Inflammatory macrophage treated with lipopolysaccharide for 1 hour (primary cell): ENCODE measurements around the gene SERTAD1.
"Not testable (repeated sequence)": the region's sequence is repeated elsewhere in the genome, so short reads cannot be mapped to it uniquely, and the experiment has no call there.

Experiments
- DNase-seq, 2 donors: peaks; one replicate each; pipeline ENCODE4 v3.0.0-alpha.2; 2020 to 2022

Gene SERTAD1

GRCh38 chr19:40421993-40422747, 3.6 kb downstream of the SERTAD1 start:
- no peak for DNase-seq

- DNase-seq, result peak; percentile 74 to 75
These were observed 4.7 kb downstream of the SERTAD1 start for GRCh38 chr19:40420766-40421765.

- DNase-seq, result no peak
These were observed 5.4 kb downstream of the SERTAD1 start for GRCh38 chr19:40420451-40420765.

DNA sequence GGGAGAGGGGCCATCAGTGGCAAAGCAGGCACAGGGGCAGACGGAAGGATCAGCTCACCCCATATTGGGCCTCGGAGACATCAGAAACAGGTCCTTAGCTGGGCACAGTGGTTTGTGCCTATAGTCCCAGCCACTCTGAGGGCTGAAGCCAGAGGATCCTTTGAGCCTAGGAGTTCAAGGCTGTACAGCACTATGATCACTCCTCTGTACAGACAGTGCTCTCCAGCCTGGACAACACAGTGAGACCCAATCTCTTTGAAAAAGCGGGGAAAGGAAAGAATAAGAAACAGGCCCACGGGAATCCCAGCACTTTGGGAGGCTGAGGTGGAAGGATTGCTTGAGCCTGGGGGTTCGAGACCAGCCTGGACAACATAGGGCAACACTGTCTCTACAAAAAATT, 6.0 kb downstream of the SERTAD1 start:
- DNase-seq, result no peak

DNA sequence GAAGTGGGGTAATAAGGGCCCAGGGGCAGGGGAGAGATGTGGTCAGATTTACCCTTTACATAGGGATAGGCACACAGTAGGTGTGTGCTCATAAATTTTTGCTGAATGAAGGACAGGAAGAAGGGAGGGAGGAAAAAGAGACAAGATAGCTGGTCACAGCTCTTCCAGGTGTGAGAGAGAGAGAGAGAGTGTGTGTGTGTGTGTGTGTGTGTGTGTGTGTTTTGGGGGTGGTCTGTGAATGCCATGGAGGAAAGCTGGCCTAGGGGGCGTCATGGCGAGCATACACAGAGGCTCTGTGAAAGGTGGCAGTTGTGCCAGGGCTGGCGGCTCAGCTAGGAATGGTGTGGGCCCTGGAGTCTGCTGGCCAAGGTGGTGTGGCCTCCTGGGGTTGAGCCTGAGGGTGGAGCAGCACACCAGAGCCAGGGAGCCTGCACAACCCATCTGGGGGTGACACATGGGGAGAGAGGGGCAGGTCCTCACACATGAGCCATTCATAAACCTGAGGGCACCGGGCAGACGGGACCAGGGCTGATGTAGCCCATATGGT, 6.7 kb downstream of the SERTAD1 start:
- DNase-seq, result no peak

- DNase-seq, result no peak
These were observed 7.8 kb downstream of the SERTAD1 start for GRCh38 chr19:40418040-40418439.

GRCh38 chr19:40417643-40417981, 8.2 kb downstream of the SERTAD1 start:
- no peak for DNase-seq

GRCh38 chr19:40416918-40417642, 8.7 kb downstream of the SERTAD1 start:
- DNase-seq, result peak in 1 of 2 donors; percentile 31

- no peak for DNase-seq
These were observed 10.0 kb downstream of the SERTAD1 start for GRCh38 chr19:40415768-40416167.

GRCh38 chr19:40414542-40415535, 11.0 kb downstream of the SERTAD1 start:
- no peak for DNase-seq

DNA sequence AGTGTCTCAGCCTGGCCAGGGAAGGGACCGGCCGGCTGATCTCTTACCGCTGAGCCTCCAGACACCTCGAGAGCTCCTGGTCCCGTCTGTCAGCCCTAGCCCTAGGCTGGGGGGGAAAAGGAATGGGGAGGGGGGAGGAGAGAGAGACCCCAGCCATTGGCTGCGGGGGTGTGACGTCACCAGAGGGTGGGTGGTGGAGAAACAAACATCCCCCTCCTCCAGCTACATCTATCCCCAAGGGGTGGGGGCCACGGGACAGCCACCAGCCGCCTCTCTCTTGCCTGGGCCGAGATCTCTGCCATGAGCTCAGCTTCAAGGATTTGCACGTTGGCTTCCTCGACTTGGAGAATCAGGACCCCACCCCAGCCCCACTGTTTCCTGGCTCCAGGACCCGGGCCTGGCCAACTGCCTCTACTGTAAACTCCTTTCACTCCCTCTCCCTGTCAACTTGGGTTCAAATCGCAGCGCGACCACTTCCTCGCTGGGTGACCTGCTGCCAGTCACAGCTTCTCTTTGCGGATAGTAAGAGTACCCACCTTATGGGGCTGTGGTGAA, 12.4 kb downstream of the SERTAD1 start, which contains the start of gene PRX:
Gene PRX (minus strand): TSS at position 88 of the 555 bp plus-strand sequence. CDS start 5,446 bp downstream, outside the sequence.
- no peak for DNase-seq

DNA sequence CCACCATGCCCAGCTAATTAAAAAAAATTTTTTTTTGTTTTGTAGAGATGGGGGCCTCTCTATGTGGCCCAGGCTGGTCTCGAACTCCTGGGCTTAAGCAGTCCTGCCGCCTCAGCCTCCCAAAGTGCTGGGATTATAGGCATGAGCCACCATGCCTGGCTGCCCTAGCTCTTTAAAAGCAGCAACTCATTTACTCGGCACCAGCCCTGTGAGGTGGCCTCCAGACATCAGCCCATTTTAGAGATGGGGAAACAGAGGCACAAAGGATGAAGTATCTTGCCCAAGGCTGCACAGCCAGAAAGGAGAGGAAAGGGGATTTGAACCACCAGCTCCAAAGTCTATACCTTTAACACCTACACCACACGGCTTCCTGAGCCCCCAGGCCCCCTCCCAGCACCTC, 12.9 kb downstream of the SERTAD1 start:
- no peak for DNase-seq

DNA sequence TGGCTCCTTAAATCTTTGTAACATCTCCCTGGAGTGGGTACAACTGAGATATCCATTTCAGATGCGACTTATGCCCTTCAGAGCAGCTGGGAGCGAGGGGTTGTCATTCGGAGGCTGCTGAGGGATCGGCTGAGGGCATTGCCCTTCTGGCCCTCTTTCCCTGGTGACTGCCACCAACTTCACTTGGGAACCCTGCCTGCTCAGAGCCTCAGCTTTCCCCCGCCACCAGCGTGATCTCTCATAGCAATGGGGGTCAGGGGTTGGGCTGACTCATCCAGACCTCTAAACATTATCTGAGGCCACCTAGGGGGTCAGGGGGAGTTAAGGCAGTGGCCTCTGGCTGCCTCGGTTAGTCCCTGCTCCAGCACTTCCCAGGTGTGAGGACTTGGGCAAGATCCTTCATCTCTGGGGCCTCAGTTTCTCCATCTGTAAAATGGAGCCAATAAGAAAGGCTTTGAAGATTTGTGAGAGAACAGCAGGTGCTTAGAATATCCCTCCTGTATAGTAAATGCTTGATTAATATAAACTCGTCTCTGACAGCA, 13.8 kb downstream of the SERTAD1 start:
- no peak for DNase-seq

- no peak for DNase-seq
These were observed 14.5 kb downstream of the SERTAD1 start for GRCh38 chr19:40411125-40411842.

GRCh38 chr19:40410030-40410389, 15.8 kb downstream of the SERTAD1 start:
- no peak for DNase-seq

DNA sequence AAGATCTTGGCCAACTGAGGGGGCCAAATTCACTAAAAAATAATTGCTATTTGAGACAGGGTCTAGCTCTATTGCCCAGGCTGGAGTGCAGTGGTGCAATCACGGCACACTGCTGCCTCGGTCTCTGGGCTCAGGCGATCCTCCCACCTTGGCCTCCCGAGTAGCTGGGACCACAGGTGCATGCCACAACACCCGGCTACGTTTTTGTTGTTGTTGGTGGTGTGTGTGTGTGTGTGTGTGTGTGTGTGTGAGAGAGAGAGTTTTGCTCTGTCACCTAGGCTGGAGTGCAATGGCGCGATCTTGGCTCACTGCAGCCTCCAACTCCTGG, 17.2 kb downstream of the SERTAD1 start:
- not testable (repeated sequence) for DNase-seq

DNA sequence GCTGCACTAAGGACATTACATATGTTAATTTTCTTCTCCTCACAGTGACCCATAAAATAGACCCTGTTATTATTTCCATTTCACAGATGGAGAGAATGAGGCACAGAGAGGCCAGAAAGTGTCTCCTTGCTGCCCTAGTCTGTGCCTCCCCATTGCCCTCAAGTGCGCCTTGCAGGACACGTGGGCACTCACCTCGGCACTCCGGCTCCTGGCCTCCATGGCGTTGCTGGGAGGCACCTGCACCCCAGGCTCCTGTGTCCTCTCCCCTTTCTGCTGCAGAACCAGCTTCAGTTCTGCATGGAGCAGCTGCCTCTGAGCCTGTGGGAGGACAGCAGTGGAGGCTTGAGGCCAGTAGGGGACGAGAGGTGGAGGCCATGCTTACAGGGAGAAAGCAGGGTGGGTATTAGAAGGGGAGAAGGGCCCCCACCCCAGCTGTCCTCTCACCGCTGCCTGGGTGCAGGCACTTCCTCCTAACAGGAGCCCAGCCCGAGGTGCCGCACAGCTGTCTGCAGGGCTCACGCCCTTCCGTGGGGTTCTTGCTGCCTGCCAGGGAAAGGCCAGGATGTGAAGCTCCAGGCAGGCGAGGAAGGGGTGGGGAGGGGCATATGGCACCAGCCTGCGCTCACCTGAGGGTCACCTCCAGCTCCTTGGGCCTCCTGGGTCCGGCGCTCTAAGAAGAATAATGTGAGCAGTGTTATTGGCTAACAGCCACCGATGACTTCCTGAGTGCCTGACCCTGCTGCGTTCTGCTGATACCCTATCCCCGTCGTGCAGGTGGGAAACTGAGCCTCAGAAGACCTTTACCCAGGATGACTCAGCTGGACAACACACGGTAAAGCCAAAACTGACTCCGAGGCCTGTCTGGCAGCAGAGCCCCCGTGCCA, 17.8 kb downstream of the SERTAD1 start:
- DNase-seq, result no peak

GRCh38 chr19:40403262-40403984, 22.4 kb downstream of the SERTAD1 start:
- peak; percentile 79 to 88 for DNase-seq

- DNase-seq, result no peak
These were observed 25.2 kb downstream of the SERTAD1 start for GRCh38 chr19:40400559-40400958.
